ENCODE data around the gene TSEN15. TPM values are rescaled to one million over a fixed set of nuclear protein-coding genes. Genes with fewer than 3 reads are reported as not detected.
A peak's percentile ranks its signal among the peaks of the same experiment; 100 is the strongest.

The TSEN15 gene
- total RNA-seq, 6 donors from 2014 or later = 25.0 to 39.9 (median 27.3) TPM

DNA sequence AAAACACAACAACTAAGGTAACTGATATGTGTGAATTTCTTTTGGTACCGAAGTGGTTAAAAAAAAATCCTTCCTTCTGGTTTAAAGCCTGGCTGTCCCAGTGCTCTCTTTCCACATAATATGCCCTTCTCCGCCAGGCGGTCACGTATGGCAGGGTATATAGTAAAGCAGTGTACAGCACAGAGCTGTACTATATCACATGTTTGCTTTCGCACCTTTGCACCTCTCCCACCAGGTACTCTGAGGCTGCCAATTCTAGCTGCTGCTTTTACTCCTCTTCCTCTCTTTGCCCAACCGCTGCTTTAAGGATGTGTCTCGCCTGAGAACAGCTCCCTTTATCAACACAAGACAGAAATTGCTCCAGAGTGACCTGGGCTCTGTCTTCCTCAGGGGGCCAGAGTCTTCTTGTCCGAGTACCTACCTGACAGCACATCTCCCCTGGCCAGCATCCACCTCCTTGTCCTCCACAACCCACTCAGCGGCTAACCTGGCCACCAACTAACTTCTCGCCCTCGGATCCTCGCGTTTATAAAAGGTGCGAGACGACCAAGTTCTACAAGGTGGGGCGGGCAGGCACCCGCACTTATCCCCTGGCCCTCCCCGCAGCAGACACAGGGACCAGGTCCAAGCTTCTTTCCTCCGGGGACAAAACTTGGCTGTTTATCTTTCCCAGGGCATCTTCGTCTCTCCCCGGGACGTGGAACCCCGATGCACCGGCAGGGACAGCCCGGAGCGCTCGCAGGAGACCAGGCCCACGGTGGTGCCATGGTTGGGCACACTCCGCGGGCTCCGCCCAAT is 15.6 kb upstream of the TSEN15 start:
- Histone ChIP-seq H3K4me1 (peaks cover 8 to 27% (median 16%) of the 10 kb centered on the region in 4 donors), H3K9me3 (no peaks in the 10 kb centered on the region), H3K36me3 (no peaks in the 10 kb centered on the region), H3K27ac (peak overlapping the region in 3 of 4 donors; percentile 44 to 72 (median 44)), H3K4me3 (peak overlapping the region; percentile 61 to 74 (median 70)), H3K27me3 (peaks cover 0 to 13% (median 4%) of the 10 kb centered on the region in 4 donors)
- TF ChIP-seq EP300 (IDR thresholded peaks at IDR 0.05) (no peak), POLR2AphosphoS5 (IDR thresholded peaks at IDR 0.05) (no peak), POLR2A (IDR thresholded peaks at IDR 0.05) (no peak)
- TF ChIP-seq, protein P1, sequence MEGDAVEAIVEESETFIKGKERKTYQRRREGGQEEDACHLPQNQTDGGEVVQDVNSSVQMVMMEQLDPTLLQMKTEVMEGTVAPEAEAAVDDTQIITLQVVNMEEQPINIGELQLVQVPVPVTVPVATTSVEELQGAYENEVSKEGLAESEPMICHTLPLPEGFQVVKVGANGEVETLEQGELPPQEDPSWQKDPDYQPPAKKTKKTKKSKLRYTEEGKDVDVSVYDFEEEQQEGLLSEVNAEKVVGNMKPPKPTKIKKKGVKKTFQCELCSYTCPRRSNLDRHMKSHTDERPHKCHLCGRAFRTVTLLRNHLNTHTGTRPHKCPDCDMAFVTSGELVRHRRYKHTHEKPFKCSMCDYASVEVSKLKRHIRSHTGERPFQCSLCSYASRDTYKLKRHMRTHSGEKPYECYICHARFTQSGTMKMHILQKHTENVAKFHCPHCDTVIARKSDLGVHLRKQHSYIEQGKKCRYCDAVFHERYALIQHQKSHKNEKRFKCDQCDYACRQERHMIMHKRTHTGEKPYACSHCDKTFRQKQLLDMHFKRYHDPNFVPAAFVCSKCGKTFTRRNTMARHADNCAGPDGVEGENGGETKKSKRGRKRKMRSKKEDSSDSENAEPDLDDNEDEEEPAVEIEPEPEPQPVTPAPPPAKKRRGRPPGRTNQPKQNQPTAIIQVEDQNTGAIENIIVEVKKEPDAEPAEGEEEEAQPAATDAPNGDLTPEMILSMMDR (IDR thresholded peaks at IDR 0.05) = no peak
- ATAC-seq (ENCODE audit: low FRiP score in 2 of 2) (no peak), DNase-seq (peak in 1 of 2 donors; percentile 77)
- WGBS, 2 donors = 29 to 34% methylated on average over 21 to 31 of the region's 31 CpGs

DNA sequence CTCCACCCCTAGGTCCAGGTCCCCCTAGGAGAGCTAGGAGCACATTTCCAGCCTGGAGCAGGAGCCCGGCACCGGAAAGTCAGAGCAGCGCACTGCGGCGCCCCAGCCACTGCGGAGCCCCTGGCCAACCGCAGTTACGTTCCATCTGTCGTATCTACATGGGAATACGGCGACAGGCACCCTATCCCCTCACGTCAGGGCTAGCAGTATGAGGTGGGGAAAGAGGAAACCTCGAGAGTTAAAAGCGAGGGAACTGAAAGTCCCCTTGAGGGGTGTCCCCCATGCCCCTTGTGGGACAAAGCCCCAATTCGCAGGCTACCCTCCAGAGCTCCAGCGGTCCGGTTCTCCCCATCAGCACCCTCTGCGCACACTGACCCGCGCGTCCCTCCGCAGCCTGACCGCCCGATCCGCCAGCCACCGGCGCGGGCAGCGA is 15.0 kb upstream of the TSEN15 start:
- ATAC-seq (ENCODE audit: low FRiP score in 2 of 2) (peak; percentile 61 to 65), DNase-seq (no peak)
- H3K4me1 ChIP-seq = peaks cover 8 to 27% (median 16%) of the 10 kb centered on the region in 4 donors
- no peak for TF ChIP-seq POLR2A (IDR thresholded peaks at IDR 0.05)
- no peak for TF ChIP-seq EP300 (IDR thresholded peaks at IDR 0.05)
- TF ChIP-seq, protein P1 (IDR thresholded peaks at IDR 0.05) = no peak
- no peak for TF ChIP-seq POLR2AphosphoS5 (IDR thresholded peaks at IDR 0.05)
- H3K4me3 ChIP-seq = peak overlapping the region; percentile 61 to 74 (median 70)
- H3K9me3 ChIP-seq = no peaks in the 10 kb centered on the region
- H3K27me3 ChIP-seq = peaks cover 0 to 13% (median 4%) of the 10 kb centered on the region in 4 donors
- no peaks in the 10 kb centered on the region for H3K36me3 ChIP-seq
- WGBS, 2 donors = 2% methylated on average over 14 to 28 of the region's 29 CpGs
- peak overlapping the region in 3 of 4 donors; percentile 44 to 72 (median 44) for H3K27ac ChIP-seq

DNA sequence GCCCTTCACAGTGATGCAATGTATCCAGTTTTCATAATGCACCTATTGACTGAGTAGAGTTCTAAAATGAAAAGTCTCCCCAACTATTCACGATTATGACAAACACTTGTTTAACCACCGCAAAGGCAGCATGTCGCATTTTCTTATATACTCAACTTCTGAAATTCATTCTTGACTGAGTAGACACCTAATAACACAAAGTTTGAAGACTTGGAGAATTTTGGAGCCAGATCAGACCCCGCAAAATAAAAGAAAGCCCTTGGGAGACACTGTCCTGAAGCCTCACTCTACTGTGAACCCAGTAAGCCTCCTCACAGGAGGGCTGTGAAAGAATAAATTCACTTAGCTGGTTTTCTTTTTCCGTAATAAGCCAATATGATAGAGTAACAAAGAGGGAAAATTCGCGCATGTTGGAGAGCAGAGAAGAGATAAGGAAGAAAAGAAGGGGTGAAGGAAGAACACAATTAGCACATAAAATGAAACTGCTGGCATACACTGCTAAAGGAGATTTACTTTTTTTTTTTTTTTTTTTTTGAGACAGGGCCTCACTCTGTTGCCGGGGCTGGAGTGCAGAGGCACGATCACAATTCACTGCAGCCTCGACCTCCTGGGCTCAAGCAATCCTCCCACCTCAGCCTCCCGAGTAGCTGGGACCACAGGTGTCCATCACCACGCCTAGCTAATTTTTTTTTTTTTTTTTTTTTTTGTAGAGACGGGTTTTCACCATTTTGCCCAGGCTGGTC is 13.5 kb upstream of the TSEN15 start:
- H3K27ac ChIP-seq = peak overlapping the region in 1 of 4 donors; percentile 44
- DNase-seq (no peak), ATAC-seq (ENCODE audit: low FRiP score in 2 of 2) (no peak)
- H3K4me1 ChIP-seq = peaks cover 8 to 27% (median 16%) of the 10 kb centered on the region in 4 donors
- 79 to 82% methylated on average over 13 of the region's 13 CpGs for WGBS, 2 donors
- TF ChIP-seq POLR2A (IDR thresholded peaks at IDR 0.05) = no peak
- TF ChIP-seq EP300 (IDR thresholded peaks at IDR 0.05) = no peak
- TF ChIP-seq, protein P1 (IDR thresholded peaks at IDR 0.05) = no peak
- no peak for TF ChIP-seq POLR2AphosphoS5 (IDR thresholded peaks at IDR 0.05)
- peaks cover 0 to 13% (median 4%) of the 10 kb centered on the region in 4 donors for H3K27me3 ChIP-seq
- H3K36me3 ChIP-seq = no peaks in the 10 kb centered on the region
- no peaks in the 10 kb centered on the region for H3K9me3 ChIP-seq
- H3K4me3 ChIP-seq = peak overlapping the region in 3 of 4 donors; percentile 61 to 74 (median 65)

DNA sequence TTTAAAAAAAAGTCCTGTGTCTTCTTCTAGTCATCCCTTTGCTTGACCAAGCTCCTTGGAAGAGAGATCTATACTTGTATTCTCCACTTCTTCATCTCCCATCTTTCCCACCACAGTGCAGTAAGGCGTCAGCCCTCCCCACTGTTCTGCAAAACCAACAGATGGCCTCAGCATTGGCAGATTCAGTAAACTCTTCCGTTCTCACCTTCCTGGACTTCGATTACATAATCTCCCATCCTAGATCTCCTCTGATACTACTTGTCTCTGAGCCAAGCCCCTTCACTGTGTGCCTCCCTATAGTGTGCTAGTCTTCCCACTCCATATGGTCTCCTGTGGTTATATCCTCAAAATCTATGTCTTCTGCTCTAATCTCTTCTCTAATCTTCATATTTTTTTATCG is 12.4 kb upstream of the TSEN15 start:
- no peaks in the 10 kb centered on the region for H3K9me3 ChIP-seq
- peaks cover 0 to 13% (median 4%) of the 10 kb centered on the region in 4 donors for H3K27me3 ChIP-seq
- ATAC-seq (ENCODE audit: low FRiP score in 2 of 2) (no peak), DNase-seq (no peak)
- WGBS, 2 donors = 64% methylated on average over 4 of the region's 4 CpGs
- H3K36me3 ChIP-seq = no peaks in the 10 kb centered on the region
- H3K4me1 ChIP-seq = peaks cover 8 to 27% (median 16%) of the 10 kb centered on the region in 4 donors
- H3K4me3 ChIP-seq = no peak overlapping the region
- TF ChIP-seq POLR2A (IDR thresholded peaks at IDR 0.05) (no peak), EP300 (IDR thresholded peaks at IDR 0.05) (no peak), POLR2AphosphoS5 (IDR thresholded peaks at IDR 0.05) (no peak)
- TF ChIP-seq, protein P1 (IDR thresholded peaks at IDR 0.05) = no peak
- H3K27ac ChIP-seq = no peak overlapping the region

Data from upper lobe of left lung (tissue), 6 donors.